ENCODE results near the gene CREBZF.
"Not testable (repeated sequence)": the region's sequence is repeated elsewhere in the genome, so short reads cannot be mapped to it uniquely, and the experiment has no call there.

DNA sequence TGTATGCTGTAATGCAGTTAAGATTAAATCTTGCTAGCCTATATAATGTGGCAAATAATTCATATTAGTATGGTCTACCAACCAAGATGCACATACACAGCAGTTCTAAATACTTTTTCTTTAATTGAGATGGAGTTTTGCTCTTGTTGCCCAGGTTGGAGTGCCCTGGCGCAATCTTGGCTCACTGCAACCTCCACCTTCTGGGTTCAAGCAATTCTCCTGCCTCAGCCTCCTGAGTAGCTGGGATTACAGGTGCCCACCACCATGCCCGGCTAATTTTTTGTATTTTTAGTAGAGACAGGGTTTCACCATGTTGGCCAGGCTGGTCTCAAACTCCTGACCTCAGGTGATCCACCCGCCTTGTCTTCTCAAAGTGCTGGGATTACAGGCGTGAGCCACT lies 10.6 kb downstream of the CREBZF start:
- TF ChIP-seq, protein P1, sequence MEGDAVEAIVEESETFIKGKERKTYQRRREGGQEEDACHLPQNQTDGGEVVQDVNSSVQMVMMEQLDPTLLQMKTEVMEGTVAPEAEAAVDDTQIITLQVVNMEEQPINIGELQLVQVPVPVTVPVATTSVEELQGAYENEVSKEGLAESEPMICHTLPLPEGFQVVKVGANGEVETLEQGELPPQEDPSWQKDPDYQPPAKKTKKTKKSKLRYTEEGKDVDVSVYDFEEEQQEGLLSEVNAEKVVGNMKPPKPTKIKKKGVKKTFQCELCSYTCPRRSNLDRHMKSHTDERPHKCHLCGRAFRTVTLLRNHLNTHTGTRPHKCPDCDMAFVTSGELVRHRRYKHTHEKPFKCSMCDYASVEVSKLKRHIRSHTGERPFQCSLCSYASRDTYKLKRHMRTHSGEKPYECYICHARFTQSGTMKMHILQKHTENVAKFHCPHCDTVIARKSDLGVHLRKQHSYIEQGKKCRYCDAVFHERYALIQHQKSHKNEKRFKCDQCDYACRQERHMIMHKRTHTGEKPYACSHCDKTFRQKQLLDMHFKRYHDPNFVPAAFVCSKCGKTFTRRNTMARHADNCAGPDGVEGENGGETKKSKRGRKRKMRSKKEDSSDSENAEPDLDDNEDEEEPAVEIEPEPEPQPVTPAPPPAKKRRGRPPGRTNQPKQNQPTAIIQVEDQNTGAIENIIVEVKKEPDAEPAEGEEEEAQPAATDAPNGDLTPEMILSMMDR (IDR thresholded peaks at IDR 0.05; ENCODE audit: poor library complexity): not testable (repeated sequence)
- TF ChIP-seq EZH2 (IDR thresholded peaks at IDR 0.05; ENCODE audit: borderline replicate concordance); EZH2phosphoT487 (IDR thresholded peaks at IDR 0.05; ENCODE audit: low read depth, severe bottlenecking, unreplicated experiment): not testable (repeated sequence)

Measured in hepatocyte (in vitro differentiated cells).